GM18870 (cell line): ENCODE results near the gene ZNF672.
"Not testable (repeated sequence)": the region's sequence is repeated elsewhere in the genome, so short reads cannot be mapped to it uniquely, and the experiment has no call there.

Experiments
- ATAC-seq: cut with Tn5 transposase; IDR thresholded peaks from one replicate; pipeline ENCODE4 v1.9.1; 2021; ENCODE audit warnings: moderate library complexity; ENCODE audit not compliant: unreplicated experiment

The ZNF672 gene

GRCh38 chr1:248812736-248813425 is 25.1 kb upstream of the ZNF672 start:
- no peak for ATAC-seq

- ATAC-seq = no peak
Measured at GRCh38 chr1:248813546-248813945, 24.5 kb upstream of the ZNF672 start.

- ATAC-seq = no peak
Measured at GRCh38 chr1:248814351-248814750, 23.7 kb upstream of the ZNF672 start.

GRCh38 chr1:248815407-248816034 is 22.5 kb upstream of the ZNF672 start:
- ATAC-seq = no peak

GRCh38 chr1:248816042-248816851 is 21.8 kb upstream of the ZNF672 start:
- no peak for ATAC-seq

- ATAC-seq = no peak
Measured at GRCh38 chr1:248817065-248817464, 21.0 kb upstream of the ZNF672 start.

- ATAC-seq = no peak
Measured at GRCh38 chr1:248818505-248819374, 19.3 kb upstream of the ZNF672 start.

GRCh38 chr1:248820041-248820585 is 17.9 kb upstream of the ZNF672 start:
- ATAC-seq = no peak

GRCh38 chr1:248821101-248821500 is 16.9 kb upstream of the ZNF672 start:
- ATAC-seq = no peak

GRCh38 chr1:248821641-248822040 is 16.4 kb upstream of the ZNF672 start:
- no peak for ATAC-seq

GRCh38 chr1:248822148-248823032 is 15.6 kb upstream of the ZNF672 start:
- no peak for ATAC-seq

- ATAC-seq = no peak
Measured at GRCh38 chr1:248823517-248824001, 14.5 kb upstream of the ZNF672 start.

- ATAC-seq = no peak
Measured at GRCh38 chr1:248824301-248824700, 13.7 kb upstream of the ZNF672 start.

- no peak for ATAC-seq
Measured at GRCh38 chr1:248824701-248825100, 13.3 kb upstream of the ZNF672 start.

- ATAC-seq = no peak
Measured at GRCh38 chr1:248825136-248825535, 12.9 kb upstream of the ZNF672 start.

- ATAC-seq = no peak
Measured at GRCh38 chr1:248825573-248825908, 12.5 kb upstream of the ZNF672 start.

GRCh38 chr1:248825909-248826760 is 11.9 kb upstream of the ZNF672 start, which contains the start of gene SH3BP5L:
SH3BP5L (minus strand) TSS chr1:248825915; CDS start chr1:248824935, 980 bp downstream.
- ATAC-seq = peak; percentile 93

GRCh38 chr1:248828845-248829244 is 9.2 kb upstream of the ZNF672 start:
- no peak for ATAC-seq

GRCh38 chr1:248830718-248831017 is 7.4 kb upstream of the ZNF672 start:
- ATAC-seq = not testable (repeated sequence)
